Measurements from ENCODE around the gene STK38L. TPM values are rescaled to one million over a fixed set of nuclear protein-coding genes. Genes with fewer than 3 reads are reported as not detected.

STK38L gene
- polyA plus RNA-seq, 1 of the 3 experiments (the other 2 are of a cell fraction) = 4.7 TPM

GRCh38 chr12:27359578-27360340, 115.7 kb downstream of the STK38L start:
- peaks cover 32% of the 10 kb centered on the region for H3K79me2 ChIP-seq (ENCODE audit: insufficient read depth)
- H3K9me2 ChIP-seq = no peaks in the 10 kb centered on the region
- H4K20me1 ChIP-seq (ENCODE audit: insufficient read depth) = no peaks in the 10 kb centered on the region
- H3F3A ChIP-seq (replicated peaks; ENCODE audit: insufficient read depth) = peaks cover 12% of the 10 kb centered on the region
- peaks cover 0 to 3% of the 10 kb centered on the region in 2 experiments for H3K36me3 ChIP-seq (replicated peaks in 1 of 2; ENCODE audit: control insufficient read depth in 1 of 2, insufficient read depth in 2 of 2, low read length in 1 of 2)
- H3K27me3 ChIP-seq (ENCODE audit: insufficient read depth) = no peaks in the 10 kb centered on the region
- H3K9ac ChIP-seq = no peak overlapping the region
- no peak overlapping the region for H3K4me3 ChIP-seq (ENCODE audit: low read depth in 2 of 2, low read length in 1 of 2)
- ChIA-PET CTCF (no interaction called here), POLR2A (no interaction called here)
- peak overlapping the region in 1 of 2 experiments; percentile 73; a peak in 1 of 4 replicates for H3K27ac ChIP-seq (ENCODE audit: low read depth in 2 of 2, low read length in 1 of 2)
- no peak overlapping the region for H3K4me2 ChIP-seq
- H2AFZ ChIP-seq (ENCODE audit: low read depth) = no peak overlapping the region
- DNase-seq = no peak
- H3K9me3 ChIP-seq = no peaks in the 10 kb centered on the region
- WGBS (ENCODE audit: low lambda C conversion rate) = 98% methylated on average over 3 of the region's 3 CpGs
- peaks cover 0 to 5% of the 10 kb centered on the region in 2 experiments; a peak in 2 of 4 replicates for H3K4me1 ChIP-seq (ENCODE audit: control insufficient read depth in 1 of 2, insufficient read depth in 2 of 2, low read depth in 1 of 2, low read length in 1 of 2)
- no peak for TF ChIP-seq GABPA (IDR thresholded peaks at IDR 0.05; ENCODE audit: low read depth)
- TF ChIP-seq TCF12 (IDR thresholded peaks at IDR 0.05) = no peak
- no peak for TF ChIP-seq USF2 (IDR thresholded peaks at IDR 0.05; ENCODE audit: borderline replicate concordance, low read depth, low read length)
- TF ChIP-seq POLR2AphosphoS5 (IDR thresholded peaks at IDR 0.05; ENCODE audit: low read depth, low read length) = no peak
- TF ChIP-seq EZH2phosphoT487 (IDR thresholded peaks at IDR 0.05; ENCODE audit: borderline replicate concordance, low read depth) = no peak
- TF ChIP-seq REST (IDR thresholded peaks at IDR 0.05; ENCODE audit: low read depth, low read length) = no peak
- TF ChIP-seq NFIC (IDR thresholded peaks at IDR 0.05; ENCODE audit: borderline replicate concordance) = no peak
- TF ChIP-seq FOXJ3 (CRISPR knock-in tag; IDR thresholded peaks at IDR 0.05) = no peak
- no peak for TF ChIP-seq TAF1 (IDR thresholded peaks at IDR 0.05; ENCODE audit: borderline replicate concordance, low read depth, low read length)
- no peak for TF ChIP-seq ZBTB33 (IDR thresholded peaks at IDR 0.05; ENCODE audit: borderline replicate concordance, low read depth)
- TF ChIP-seq GATA2 (CRISPR knock-in tag; IDR thresholded peaks at IDR 0.05) = no peak
- no peak for TF ChIP-seq MAX (IDR thresholded peaks at IDR 0.05; ENCODE audit: low read depth)
- TF ChIP-seq ELF1 (IDR thresholded peaks at IDR 0.05) = no peak
- TF ChIP-seq EP300 (IDR thresholded peaks at IDR 0.05; ENCODE audit: borderline replicate concordance in 1 of 2, low read depth in 1 of 2, low read length in 1 of 2) = no peak
- TF ChIP-seq RFX5 (IDR thresholded peaks at IDR 0.05; ENCODE audit: low read length) = no peak
- TF ChIP-seq IRF3 (IDR thresholded peaks at IDR 0.05; ENCODE audit: low read depth, low read length) = no peak
